Endometrial microvascular endothelial cells (primary cell): ENCODE data around the gene NUAK2. TPM values are rescaled to one million over a fixed set of nuclear protein-coding genes. Genes with fewer than 3 reads are reported as not detected.
"Not testable (repeated sequence)": the region's sequence is repeated elsewhere in the genome, so short reads cannot be mapped to it uniquely, and the experiment has no call there.

Experiments
- in situ Hi-C: cut with HindIII; loops from 2 replicates; pipeline ENCODE4 v1.10.0; 2017; ENCODE audit warnings: low sequenced_read_pairs, low pct_unique_long_range_greater_than_20kb; ENCODE audit errors: inconsistent ontology term
- total RNA-seq: library from RNA; depleted of rRNA; stranded (reverse); fragments of >200 nt; gene quantifications from one replicate; pipeline ENCODE4 v1.2.3, GENCODE V29; 2015; ENCODE audit errors: inconsistent ontology term

Gene NUAK2
- 3.7 TPM for total RNA-seq

DNA sequence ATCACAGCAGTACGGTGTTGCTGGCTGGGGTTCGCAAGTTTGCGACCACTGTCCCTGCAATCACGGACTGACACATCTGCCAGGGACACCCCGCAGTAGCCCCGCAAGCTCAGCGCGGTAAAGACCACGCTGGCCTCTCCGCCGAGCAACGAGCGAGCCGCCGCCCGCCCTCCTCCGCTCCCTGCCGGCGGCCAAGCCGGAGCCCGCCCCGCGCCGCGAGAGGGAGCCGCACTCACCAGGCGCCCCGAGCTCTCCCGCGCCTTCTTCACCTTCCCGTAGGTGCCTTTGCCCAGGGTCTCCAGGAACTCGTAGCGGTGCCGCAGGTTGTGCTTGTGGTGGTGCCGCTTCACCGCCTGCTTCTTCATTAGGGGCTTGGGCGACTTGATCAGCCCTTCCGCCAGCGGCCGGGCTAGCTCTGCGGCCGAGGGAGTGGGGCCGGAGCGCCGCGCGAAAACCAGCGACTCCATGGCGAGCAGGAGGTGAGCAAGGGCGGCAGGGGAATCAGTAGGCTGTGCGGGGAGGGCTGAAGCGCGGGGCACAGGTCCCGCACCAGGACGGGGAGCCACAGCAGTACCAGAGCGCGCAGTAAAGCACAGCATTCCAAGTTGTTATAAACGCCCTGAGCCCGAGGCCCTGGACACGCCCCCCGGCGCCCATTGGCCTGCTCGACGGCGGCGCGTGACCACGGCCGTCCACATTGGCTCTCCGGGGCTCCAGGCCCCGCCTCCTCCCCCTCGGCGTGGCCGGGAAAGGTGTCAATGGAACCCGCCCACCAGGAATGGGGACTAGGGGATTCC lies at the start of gene NUAK2:
NUAK2 (minus strand) TSS at position 584 of the 797 bp plus-strand sequence; CDS start at position 467, 117 bp downstream.
- in situ Hi-C loops, result no loop called here

DNA sequence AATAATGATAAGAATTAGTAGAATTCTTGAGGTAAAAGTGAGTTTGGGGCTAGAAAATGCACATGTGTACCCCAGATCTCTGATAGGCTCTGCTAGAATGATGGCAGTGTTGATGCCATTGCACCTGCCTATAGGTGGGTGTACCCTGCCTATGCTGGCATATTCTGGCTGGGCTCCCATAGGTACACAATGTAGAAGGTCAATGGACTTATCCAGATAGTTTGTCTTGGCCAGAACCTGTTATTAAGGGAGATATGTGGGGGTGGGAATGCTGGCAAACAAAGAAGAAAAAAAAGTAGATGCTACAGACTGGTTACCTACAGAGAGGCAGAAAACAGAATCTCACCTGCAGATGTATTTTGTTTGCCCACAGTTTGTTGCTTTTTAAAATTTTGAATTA lies 49.2 kb upstream of the NUAK2 start:
- in situ Hi-C loops, result no loop called here

DNA sequence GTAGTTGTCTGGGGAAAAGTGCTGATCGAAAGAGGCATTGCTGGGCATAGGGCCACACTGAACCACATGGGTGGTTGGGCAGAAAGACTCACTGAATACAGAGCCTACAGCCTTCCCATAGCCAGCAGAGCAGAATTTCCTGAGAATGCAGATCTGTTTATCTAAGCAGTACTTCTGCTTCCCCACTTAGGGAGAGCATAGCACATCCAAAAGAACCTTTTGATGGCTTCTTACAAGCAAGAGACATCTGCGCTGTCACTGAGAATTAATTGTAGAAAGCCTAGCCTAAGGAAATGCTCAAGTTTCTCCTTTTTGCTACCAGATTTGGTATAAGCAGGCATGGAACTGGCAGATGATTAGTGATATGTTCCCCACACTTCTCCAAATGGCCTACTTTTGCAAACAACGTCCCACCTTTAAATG lies 48.2 kb upstream of the NUAK2 start:
- in situ Hi-C loops, result no loop called here

DNA sequence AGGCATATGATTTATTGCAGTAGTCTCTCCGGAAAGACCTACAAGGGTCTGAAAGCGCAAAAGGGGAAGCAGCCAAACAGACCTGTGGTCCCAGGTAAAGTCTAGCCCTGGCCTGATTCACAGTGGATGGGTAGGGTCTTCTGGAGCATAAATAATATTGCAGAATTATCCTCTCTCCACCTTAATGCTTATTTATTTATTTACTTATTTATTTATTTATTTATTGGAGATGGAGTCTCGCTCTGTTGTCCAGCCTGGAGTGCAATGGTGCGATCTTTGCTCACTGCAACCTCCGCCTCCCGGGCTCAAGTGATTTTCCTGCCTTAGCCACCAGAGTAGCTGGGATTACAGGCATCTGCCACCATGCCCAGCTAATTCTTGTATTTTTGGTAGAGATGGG lies 46.9 kb upstream of the NUAK2 start:
- in situ Hi-C loops, result no loop called here

DNA sequence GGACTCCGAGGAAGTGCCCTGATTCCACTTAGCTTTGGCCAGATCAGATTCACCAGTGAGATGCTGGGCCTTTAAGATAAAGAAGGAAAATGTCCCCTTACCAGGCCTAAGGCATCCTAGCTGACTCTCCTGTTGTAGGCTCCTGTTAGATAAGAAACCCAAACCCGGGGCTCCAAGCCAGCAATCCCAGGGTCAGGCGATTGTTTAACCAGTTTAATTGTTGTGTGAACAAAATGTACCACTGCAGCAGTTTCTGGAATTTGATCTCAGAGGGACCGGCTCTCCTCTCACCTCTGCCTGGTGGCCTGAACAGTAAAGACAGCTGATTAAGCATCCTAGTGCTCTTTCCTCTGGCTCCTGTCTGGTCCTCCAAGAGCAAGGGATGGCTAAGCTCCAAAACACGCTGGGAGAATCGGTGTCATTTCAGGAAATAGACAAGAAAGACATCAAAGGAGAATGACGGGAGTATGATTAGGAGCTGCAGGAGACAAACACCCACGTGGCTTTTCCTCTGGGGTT lies 44.5 kb upstream of the NUAK2 start:
- in situ Hi-C loops, result no loop called here

DNA sequence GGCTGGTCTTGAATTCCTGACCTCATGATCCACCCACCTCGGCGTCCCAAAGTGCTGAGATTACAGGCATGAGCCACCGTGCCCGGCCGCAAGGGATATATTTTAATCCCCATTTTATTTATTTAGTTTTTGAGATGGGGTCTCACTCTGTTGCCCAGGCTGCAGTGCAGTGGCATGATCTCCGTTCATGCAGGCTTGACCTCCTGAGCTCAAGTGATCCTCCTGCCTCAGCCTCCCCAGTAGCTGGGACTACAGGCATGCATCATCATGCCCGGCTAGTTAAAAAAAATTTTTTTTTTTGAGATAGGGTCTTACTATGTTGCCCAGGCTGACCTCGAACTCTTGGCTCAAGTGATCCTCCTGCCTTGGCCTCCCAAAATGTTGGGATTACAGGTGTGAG lies 43.5 kb upstream of the NUAK2 start:
- in situ Hi-C loops, result not testable (repeated sequence)

DNA sequence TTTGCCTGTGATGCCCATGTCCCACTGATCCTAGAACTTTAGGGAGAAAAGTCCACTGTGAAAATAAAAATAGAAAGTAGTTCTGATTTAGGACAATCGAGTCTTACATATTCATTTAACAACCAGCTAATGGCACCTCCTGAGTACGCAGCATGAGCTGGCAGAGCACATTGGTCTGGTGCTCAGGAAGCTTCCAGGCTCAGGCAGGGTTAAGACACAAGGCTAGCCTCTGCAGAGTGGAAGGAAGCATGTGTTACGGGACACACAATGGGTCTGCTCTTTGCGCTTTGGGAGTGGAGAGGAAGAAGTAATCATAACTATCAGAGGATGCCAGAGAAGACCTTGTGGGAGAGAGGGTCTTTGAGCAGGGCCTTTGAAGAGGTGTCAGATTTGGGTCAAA lies 39.3 kb upstream of the NUAK2 start:
- in situ Hi-C loops, result no loop called here

DNA sequence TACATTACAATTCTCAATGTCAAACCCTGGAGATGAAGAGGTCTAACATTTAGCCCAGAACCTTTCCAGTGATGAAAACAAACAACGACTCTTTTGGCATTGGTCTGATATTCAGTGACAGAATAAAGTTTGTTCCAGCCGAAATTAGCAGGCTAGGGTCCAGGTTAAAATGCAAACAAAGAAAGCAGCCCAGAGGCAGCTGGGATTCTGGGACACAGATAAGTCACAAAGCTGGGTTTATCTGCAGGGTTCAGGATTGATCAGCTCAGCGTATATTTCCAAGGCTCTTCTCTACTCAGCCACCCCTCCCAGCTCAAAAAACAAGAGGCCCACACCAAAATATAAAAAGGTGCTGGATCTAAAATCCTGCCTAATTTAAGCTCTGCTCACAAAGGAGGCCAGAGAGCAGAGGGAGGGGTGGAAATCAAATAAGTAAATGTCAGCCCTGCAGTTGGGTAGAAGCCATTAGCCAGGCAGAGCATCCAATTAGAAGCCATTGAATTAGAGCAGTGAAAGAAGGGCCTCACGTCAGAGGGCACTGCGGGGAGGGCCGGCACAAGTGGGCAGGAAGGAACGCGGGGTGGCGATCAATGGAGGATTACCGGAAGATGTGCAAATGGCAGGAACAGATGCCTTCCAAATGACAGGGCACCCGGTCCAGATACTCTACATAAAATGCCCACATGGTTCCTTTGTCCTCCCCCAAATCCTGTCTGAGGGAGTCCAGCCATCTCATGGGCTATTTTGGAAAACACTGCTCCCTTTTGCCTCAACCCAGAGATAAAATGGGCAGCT lies 38.4 kb upstream of the NUAK2 start:
- in situ Hi-C loops, result no loop called here

DNA sequence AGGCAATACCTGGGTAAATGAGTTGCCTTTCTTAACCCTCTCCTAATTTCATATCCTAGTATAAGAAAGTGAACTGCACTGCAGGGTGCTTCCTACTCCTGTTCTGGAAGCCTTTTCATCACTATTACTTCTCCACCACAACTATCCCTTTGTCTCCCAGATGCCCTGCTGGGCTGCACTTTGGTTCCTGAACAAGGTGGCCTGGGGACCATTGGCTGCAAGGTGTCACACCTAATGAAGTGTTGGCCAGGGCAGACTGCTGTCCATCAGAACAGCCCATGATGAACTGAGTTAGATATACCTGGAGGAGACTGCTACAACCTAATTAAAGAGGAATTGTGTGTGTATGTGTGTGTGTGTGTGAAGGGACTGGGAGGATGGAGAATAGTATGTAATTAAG lies 37.0 kb upstream of the NUAK2 start:
- in situ Hi-C loops, result no loop called here

DNA sequence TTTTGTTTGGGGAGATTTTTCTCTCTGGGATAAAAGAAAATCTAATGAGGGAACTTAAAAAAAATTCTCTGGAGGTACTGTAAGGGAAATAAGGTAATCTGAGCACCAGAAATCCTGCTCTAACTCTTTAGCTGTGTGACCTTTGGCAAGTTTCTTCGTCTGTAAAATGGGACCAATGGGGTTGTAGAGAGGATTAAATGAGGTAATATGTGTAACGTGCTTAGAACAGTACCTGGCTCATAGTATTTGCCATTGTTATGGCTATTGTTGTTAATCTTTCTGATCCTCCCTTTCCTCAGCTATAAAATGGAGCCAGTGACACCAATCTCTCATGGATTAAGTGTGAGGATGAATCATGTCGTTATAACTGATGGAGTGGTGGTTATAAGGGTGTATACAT lies 36.0 kb upstream of the NUAK2 start:
- in situ Hi-C loops, result no loop called here

DNA sequence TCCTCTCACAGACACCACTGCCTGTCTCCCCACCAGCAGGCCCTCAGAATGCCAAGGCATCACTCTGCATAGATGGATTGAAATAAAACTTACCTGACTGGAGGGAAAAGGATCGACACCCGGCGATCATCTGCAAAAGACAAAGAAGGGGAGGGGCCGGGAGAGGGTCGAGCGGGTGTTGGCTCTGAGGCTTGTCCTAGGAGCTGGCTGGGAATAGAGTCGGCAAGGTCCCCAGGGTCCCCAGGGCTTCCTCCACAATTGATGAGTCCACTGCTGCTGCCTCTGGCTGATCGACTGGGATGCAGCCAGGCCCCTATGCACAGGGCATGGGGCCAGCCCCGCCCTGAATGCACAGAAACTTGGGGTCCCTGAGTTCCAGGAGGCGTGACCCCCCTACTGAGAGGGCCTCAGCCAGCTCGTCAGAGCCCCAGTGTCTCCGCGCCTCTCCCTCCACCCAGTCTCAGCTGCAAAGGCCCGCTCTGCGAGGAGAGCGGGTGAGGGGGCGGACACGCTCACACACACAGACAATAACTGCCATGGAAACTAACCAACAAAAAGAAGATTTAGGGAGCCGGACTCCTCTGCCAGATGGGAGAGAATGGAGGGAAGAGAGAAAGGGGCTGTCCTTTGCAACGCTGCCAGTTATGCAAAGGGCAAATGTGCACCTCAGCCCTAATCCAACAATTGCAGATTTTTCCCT lies 35.0 kb upstream of the NUAK2 start, which contains the start of gene KLHDC8A:
KLHDC8A (minus strand) TSS at position 483 of the 700 bp plus-strand sequence. CDS start 13,318 bp downstream, outside the sequence.
- in situ Hi-C loops, result no loop called here

DNA sequence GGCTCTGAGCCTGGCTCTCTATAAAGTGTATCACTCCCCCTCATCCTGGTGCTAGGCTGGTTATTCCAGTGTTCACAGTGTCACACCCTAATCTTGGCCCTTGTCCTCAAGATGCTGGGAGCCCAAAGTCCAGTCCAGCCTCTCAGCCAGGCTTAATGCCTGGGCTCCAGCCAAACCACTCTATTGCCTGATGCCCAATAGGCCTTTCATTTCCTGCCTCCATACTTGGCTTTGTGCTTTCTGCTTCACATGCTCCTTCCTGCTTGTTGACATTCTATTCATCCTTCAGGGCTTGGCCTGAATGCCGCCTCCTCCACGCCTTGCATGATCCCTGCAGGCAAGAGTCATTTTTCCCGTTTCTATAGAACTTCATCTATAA lies 33.5 kb upstream of the NUAK2 start:
- in situ Hi-C loops, result no loop called here

DNA sequence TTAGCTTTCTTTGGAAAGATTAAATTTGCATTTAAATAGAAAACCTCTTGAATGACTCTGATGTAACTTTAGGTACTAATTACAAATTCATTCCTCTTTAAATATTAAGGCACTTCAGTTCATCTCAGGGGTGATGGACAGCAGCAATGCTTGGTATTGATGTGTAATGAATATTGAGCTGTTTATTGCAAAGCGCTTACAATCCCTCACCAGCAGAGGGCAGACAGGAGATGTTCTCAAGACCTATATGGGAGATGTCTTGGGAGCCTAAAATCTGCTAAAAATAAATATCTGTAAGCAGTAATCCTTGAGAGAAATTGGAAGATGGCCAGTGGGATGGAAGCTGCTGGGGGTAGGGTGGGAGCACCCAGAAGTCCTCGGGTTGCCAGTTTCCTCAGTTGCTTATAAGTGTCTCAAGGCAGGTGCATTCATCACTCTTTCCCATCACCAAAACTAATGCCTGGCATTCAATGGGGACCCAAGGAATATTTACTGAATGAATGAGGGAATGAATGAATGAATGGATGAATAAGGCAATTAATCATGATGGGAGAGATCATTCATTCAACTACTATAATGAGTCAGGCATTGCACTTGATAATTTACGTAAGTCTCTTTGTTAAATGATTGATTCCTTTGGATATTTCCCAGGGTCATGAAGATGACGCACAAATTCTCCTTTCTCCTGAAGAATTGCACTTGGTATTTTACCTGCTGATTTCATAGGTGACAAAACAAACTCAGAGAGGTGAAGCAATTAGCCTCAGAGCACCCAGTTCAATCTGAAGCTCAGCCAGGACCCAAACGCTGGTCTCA lies 32.9 kb upstream of the NUAK2 start:
- in situ Hi-C loops, result no loop called here

DNA sequence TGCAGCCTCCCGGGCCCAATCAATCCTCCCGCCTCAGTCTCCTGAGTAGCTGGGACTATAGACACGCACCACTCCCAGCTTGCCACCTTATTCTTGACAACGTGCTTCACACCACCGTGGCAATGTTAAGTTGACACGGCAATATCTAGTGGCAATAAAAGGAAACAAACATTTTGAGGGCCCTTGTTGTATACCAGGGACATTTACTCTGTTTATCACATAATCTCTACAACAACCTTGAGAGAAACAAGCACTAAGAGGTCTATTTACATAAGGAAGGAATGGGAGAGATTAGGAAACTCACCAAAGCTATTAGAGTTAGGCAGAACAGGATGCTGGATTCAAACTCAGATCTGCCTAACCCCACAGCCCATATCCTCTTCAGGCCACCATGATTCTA lies 32.1 kb upstream of the NUAK2 start:
- in situ Hi-C loops, result no loop called here

DNA sequence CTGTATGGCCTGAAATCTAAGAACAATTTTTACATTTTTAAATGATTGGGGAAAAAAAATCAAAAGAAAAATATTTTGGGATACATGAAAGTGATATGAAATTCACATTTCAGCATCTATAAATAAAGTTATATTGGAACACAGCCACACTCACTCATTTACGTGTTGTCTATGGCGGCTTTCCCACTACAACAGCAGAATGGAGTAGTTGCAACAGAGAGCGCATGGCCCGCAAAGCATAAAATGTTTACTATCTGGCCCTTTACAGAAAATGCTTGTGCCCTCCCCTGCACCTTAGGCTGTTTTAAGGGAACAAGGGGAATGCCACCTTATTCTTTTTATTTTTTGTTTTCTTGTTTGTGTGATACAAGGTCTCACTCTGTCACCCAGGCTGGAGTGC lies 31.6 kb upstream of the NUAK2 start:
- in situ Hi-C loops, result no loop called here

DNA sequence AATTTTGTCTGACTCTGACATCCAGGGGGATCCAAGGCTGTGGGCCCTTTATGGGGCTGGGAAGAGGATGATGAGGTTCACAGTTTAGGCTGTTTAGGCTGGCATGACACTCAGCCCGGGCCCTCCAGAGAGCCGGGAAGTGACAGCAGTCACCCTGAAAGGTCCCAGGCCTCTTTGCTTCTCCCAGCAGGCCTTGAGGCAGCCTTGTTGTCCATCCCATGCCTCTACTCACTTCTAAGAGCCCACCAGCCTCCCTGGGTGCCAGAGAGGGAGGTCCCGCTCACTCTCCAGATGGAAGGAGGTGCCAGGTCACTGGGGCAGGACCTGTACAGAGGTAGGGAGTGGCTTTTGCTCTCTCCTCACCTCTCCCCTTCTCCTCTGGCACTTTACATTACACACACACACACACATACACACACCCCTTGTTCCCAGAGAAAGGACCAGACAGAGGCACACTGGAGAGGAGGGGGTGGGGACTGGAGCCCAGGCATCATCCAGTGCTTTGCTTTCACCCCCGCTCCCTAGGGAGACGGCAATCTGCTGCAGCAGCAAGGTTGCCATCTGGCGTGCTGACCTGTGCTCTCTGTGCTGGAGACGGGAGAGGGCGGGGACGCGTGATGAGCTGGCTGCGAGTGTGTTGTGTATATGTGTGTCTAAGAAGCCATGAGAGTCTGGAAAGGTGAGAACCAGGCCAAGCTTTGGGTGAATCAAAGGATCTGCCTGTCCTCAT lies 30.6 kb upstream of the NUAK2 start:
- in situ Hi-C loops, result no loop called here

DNA sequence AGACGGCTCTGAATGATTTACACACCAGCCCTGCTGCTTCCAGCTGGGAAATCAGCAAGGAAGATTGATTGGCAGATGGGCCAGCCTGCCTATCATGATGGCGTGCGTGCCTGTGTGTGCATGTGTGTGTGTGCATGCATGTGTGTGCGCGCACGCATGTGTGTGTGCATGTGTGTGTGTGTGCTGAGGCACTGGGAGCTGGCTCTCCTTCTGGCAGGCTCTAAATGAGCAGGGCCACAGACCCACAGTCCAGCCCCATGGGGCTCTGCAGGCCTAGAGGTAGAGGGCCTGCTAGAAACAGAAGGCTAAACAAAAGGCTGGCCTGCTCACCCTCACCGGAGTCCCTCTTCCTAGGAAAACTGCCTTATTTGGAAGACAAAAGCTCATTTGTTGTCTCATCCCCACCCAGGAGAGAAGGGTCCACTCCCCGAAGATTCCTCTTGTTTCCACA lies 29.2 kb upstream of the NUAK2 start:
- in situ Hi-C loops, result no loop called here

DNA sequence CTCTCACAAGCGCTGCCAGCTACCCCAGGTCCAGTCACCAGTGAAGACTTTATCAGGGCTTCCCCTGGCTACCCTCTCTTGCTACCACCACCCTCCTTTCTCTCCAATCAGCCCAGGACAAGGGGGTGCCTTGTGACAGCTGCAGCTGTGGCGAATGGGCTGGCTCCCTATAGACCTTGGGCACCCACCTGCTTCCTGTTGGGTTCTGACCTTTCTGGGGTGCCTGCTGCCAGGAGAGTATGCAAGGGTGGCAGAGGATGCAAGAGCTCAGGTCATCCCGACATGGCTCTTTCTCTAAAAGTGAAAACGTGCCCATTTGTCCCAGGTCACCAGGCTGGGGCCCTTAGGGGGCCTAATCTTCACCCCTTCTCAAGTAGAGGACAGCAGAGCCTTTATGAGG lies 28.6 kb upstream of the NUAK2 start:
- in situ Hi-C loops, result no loop called here
